Measurements from ENCODE around the gene RNF4. TPM values are rescaled to one million over a fixed set of nuclear protein-coding genes. Genes with fewer than 3 reads are reported as not detected.
A peak's percentile ranks its signal among the peaks of the same experiment; 100 is the strongest.

RNF4 gene
- total RNA-seq, 1 donor from 2014 or later = 86.7 TPM

DNA sequence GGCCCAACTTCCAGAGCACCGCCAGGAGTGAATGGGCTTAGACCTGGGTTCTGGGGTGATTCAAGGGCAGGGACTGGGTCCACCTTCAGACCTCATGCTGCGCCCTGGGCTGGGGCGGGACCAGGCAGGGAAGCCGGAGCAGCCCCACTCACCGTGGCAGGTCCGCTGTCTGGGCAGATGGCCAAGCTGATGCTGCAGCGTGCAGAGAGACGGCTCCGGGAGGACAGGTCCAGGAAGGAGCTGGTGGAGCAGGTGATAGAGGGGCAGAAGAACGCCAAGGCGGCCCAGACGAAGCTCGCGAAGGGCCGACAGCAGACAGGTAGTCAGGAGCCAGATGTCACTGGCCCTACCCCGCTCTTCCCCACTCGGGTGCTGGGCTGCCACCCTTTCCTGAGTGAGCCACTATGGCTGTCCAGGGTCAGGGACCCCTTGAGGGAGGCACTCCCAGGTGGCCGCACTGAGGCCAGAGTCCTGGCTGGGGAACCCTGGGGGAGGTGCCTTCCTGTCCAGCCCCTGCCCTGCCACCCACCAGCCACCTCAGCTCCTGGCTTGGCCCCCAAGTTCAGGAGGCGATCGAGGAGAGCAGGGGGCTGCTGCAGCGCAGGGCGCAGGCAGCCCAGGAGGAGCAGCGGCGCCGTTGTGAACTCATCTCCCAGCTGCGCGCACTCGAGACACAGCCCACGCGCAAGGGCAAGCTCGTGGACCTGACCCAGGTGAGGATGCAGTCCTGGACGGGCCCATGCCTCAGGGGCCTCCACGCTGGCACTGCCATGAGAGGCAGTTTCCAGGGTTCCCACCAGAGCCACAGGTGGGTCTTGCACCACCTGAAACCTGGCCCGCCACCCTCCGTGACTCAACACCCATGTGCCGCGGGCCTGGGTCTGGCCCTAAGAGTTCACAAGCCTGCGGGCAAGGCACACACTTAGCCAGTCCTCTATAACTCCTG, 10.1 kb upstream of the RNF4 start:
- TF ChIP-seq, protein P1, sequence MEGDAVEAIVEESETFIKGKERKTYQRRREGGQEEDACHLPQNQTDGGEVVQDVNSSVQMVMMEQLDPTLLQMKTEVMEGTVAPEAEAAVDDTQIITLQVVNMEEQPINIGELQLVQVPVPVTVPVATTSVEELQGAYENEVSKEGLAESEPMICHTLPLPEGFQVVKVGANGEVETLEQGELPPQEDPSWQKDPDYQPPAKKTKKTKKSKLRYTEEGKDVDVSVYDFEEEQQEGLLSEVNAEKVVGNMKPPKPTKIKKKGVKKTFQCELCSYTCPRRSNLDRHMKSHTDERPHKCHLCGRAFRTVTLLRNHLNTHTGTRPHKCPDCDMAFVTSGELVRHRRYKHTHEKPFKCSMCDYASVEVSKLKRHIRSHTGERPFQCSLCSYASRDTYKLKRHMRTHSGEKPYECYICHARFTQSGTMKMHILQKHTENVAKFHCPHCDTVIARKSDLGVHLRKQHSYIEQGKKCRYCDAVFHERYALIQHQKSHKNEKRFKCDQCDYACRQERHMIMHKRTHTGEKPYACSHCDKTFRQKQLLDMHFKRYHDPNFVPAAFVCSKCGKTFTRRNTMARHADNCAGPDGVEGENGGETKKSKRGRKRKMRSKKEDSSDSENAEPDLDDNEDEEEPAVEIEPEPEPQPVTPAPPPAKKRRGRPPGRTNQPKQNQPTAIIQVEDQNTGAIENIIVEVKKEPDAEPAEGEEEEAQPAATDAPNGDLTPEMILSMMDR (conservative IDR thresholded peaks at IDR 0.05; ENCODE audit: low read depth, low read length) = no peak

DNA sequence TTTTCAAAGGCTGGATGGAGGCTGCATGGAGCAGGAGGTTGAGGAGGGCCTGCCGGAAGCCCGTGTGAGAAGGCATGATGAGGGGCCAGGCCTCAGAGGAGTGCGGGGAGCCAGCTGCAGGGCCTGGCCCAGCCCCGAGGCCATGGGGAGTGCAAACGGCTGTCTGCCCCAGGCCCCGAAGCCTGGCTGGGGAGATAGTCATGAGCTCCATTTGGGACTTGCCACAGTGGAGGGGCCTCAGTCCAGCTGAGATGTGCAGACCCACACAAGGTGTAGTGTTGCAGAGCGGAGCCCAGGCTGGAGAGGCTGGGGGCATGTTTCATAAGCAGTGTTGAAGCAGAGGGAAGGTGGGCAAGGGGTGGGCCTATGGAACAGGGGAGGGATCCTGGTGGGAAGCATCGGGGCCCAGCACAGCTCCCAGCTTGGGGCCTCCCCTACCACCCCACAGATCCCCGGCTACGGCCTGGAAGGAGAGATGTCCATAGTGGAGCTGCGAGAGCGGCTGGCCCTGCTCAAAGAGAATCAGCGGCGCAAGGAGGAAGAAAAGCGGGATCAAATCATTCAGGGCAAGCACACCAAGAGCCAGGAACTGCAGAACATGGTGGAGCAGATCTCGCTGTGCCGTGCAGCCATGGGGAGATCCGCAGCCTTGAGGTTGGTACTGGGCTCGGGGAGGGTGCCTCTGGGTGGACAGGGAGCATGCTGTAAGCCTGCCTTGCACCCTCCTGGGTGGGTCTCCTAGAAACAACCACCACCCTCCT, 9.1 kb upstream of the RNF4 start:
- TF ChIP-seq, protein P1 (conservative IDR thresholded peaks at IDR 0.05; ENCODE audit: low read depth, low read length) = no peak
- DNase-seq (ENCODE audit: low read depth) = no peak

More for the DNA sequence above, 10.1 kb upstream of the RNF4 start:
- DNase-seq (ENCODE audit: low read depth) = no peak
- H3K4me3 ChIP-seq (ENCODE audit: low read depth, low read length) = no peak overlapping the region

DNA sequence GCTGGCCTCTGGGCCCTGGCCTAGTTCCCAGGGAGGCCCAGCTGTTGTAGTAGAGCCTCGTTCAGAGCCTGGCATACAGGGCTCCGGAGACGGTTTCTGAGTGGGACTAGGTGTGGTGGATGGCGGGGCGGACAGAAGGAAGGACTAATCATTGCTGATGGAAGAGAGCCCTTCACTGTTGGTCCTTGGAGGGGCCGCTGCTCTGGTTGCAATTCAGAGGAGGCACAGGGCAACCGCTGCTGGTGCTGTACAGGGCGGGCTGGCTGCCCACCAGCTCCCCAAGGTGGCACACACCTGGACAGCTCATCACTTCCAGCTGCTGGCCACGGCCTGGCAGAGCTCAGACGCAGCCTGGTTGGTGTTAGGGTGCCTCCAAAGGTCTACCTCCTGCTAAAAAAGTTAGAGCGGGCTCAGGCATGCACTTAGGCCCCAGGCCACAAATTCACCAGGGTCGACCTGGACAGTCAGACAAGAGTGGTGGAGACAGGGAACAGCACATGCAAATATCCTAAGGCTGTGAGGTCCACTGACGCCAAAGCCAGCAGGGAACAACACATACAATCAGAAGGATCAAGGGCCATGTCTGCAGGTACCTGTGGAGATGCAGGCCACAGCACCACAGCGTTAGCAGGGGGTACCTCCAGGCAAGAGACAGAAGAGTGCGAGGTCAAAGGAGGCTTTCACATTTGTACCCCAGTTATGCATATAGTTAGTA, 7.5 kb upstream of the RNF4 start:
- no peak overlapping the region for H3K4me3 ChIP-seq (ENCODE audit: low read depth, low read length)
- TF ChIP-seq, protein P1 (conservative IDR thresholded peaks at IDR 0.05; ENCODE audit: low read depth, low read length) = no peak
- no peak for DNase-seq (ENCODE audit: low read depth)

More for the DNA sequence above, 9.1 kb upstream of the RNF4 start:
- no peak overlapping the region for H3K4me3 ChIP-seq (ENCODE audit: low read depth, low read length)

DNA sequence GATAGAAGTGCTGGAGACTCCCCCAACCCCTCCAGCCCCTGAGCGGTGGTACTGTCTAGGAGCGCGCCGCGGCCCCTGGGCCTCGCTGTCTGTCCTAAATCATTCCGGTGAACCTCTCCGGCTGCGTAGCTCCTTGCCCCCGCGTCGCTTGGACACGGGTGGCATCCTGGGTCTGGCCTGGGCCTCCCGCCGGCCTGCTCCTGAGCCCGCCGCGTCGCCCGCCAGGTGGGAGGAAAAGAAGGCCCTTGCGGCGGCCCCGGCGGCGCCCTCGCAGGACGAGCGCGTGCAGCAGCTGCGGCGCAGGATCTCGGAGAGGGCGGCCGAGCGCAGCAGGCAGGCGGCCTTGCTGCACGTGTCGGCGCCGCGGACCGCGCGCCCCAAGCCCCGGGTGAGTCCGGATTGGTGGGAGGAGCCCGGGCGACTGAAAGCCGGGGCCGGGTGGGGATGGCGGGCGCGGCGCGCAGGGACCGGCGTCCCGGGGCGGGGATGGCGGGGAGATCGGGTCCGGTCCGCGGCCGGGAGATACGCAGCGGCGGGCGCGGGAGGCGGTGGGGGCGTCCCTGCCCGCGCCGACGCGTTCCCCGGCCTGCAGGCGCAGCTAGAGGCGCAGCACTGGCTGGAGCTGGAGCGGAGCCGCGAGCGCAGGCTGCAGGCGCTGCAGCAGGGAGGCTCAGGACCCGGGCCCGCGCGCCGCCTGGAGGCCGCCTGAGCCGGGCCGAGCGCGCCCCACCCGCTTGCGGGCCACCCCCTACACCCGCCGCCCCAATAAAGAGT, 6.5 kb upstream of the RNF4 start:
- DNase-seq (ENCODE audit: low read depth) = no peak
- H3K4me3 ChIP-seq (ENCODE audit: low read depth, low read length) = peak overlapping the region; percentile 44
- TF ChIP-seq, protein P1 (conservative IDR thresholded peaks at IDR 0.05; ENCODE audit: low read depth, low read length) = peak; percentile 27

DNA sequence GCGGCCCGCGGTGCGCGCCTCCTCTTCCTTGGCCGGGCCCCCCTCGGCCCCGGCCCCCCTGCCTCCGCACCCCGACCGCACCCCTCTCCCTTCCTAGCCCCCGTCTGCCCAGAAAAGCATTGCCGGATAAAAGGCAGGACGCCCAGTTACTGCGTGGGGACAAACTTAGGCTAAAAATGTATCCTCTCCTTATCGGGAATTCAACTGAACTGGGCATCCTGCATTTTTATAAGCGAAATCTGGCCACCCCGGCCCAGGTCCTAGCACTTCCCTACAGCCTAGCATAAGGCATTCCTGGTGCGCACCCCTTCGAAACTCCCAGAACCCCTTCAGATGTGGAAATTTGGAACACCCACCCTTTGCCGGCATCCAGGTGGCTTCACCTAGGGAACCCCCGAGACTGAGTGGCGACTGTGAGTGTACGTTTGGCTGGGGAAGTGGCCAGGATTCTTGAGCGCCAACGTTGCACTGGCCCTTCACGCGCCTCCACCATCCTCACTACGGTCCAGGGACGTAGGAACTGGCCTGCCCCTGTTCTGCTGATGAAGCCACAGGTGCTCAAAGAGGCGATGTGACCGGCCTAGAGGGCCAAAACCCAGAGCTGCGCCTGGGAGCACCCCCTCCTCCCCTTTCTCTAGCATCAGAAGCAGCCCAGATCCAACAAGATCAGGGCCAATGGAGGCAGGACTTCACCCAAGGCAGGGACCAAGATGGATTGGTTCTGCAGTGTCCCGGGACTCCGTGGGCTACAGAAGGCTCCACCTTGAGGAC, 5.7 kb upstream of the RNF4 start:
- no peak for DNase-seq (ENCODE audit: low read depth)
- H3K4me3 ChIP-seq (ENCODE audit: low read depth, low read length) = peak overlapping the region; percentile 44
- TF ChIP-seq, protein P1 (conservative IDR thresholded peaks at IDR 0.05; ENCODE audit: low read depth, low read length) = no peak

Measured in epithelial cell of proximal tubule (primary cell).